NK-92 treated with Interleukin-12 subunit alpha and Interleukin-12 subunit beta, amount 100 ng/mL, for 24 hours (cell line): ENCODE results near the gene SLCO3A1.
"Not testable (repeated sequence)": the region's sequence is repeated elsewhere in the genome, so short reads cannot be mapped to it uniquely, and the experiment has no call there.

ENCODE experiments used
- DNase-seq: peaks from one replicate; lab custom pipeline; 2025; lab: John Stamatoyannopoulos, UW

Gene SLCO3A1

GRCh38 chr15:91940496-91941381 lies 87.2 kb downstream of the SLCO3A1 start:
- no peak for DNase-seq

GRCh38 chr15:91941871-91942658 lies 88.6 kb downstream of the SLCO3A1 start:
- no peak for DNase-seq

- peak; percentile 37 for DNase-seq
These were observed 89.3 kb downstream of the SLCO3A1 start for GRCh38 chr15:91942720-91943394.

DNA sequence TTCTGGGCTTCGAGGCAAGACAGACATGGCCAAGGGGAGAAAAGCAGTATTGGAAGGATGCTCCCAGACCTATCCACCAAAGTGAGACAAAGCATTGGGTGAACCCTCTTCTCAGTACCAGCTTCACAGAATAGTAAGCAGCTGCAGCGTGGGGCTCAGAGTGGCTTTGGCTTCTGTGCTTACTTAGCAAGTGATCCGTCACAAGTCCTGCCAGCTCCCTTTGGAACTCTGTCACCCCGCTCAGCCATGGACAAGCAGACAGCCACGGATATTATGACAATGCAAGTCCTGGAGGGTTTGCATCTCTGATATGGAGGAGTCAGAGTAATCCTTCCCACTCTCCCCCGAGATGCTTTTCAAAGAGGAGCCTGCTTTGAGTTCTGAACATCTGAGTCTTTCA lies 90.8 kb downstream of the SLCO3A1 start:
- no peak for DNase-seq

DNA sequence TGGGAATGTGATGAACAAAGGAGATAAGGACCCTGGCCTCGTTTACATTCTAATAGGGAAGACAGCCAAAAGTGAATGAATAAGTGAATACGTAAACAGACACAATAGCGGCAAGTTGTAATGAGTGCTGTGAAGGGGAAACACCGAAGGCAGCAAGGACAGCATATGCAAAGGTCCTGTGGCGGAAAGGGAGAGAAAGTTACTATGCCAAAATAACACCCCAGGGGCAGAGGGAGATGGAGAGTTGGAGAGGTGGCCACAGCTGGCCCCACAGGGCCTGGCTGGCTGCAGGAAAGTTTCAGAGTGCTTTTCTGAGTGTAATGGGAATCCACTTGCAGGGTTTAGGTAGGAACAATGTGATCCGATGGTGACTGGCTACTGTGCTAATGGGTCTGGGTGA lies 91.9 kb downstream of the SLCO3A1 start:
- DNase-seq: no peak

GRCh38 chr15:91946075-91946474 lies 92.6 kb downstream of the SLCO3A1 start:
- DNase-seq: no peak

- DNase-seq: no peak
These were observed 93.2 kb downstream of the SLCO3A1 start for GRCh38 chr15:91946581-91947292.

- DNase-seq: no peak
These were observed 93.8 kb downstream of the SLCO3A1 start for GRCh38 chr15:91947293-91947679.

GRCh38 chr15:91947683-91948608 lies 94.4 kb downstream of the SLCO3A1 start:
- no peak for DNase-seq

- no peak for DNase-seq
These were observed 95.9 kb downstream of the SLCO3A1 start for GRCh38 chr15:91949361-91949760.

DNA sequence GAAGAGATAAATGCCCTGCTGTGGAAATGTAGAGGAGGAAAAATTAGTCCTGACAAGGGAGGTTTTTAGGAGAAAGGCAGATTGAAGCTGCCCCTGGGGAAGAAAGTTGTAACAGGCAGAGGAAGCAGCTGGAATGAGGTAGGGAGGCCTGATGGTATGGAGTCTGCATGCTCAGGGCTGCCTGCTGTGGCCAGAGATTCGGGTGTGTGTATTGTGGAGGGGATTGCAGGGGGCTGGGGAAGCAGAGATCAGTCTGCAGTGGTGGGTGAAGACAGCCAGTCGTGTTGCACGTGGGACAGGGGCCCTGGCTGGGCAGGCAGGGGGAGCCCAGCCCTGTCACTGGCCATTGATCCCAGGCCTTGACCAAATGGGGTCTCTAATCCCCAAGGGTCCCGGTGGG lies 96.5 kb downstream of the SLCO3A1 start:
- no peak for DNase-seq

- DNase-seq: no peak
These were observed 97.3 kb downstream of the SLCO3A1 start for GRCh38 chr15:91950631-91951329.

GRCh38 chr15:91952216-91952615 lies 98.7 kb downstream of the SLCO3A1 start:
- DNase-seq: no peak

DNA sequence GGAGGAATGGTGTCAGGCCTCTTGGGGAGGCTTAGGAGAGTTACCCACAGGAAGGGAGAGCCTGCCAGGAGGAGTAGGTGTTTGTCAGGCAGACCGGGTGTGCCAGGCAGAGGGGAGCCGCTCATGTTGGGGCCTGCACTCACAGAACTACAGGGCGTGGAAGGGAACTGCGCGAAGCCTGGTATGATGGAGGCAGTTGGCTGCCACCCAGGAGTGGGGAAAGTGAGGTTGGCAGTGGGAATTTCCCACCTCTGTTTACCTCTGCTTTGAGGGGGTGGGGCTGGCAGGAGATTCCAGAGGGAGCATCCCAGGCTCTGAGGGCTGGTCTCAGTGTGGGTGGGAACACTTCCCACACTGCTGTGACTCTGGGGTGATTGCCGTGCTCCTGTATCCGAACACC lies 99.9 kb downstream of the SLCO3A1 start:
- DNase-seq: no peak

- DNase-seq: no peak
These were observed 100.8 kb downstream of the SLCO3A1 start for GRCh38 chr15:91954292-91954691.

DNA sequence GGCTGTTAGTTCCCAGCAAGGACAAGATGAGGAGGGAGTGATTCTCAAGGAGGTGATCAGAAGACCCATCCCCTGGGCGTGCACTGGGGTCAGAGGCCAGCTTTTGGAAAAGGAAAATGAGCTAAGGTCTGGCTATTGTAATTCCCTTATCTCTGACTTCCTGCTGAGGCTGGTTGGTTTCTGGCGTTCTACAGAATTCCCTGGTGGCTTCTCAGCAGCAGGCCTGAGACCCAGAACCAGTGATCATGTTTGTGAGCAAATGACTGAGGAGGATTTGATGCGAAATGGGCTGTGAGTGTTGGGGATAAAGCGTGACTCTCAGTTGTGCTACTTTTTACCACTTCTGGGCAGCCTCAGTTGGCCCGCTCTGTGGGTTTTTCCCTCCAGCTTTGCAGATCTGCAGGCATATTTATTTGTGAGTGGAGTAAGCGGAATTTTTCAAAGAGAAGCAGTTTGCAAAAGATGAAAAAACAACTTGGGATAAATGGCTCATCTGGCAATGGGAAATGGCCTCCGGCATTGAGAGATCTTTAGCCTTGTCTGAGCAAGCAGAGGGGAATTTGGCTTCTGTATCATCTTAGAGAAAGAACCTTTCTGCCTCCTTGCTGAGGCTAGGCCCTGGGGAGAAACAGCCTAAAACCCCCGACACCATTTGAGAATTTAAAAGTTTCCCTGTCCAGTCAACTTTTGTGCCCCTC lies 102.7 kb downstream of the SLCO3A1 start:
- DNase-seq: no peak

DNA sequence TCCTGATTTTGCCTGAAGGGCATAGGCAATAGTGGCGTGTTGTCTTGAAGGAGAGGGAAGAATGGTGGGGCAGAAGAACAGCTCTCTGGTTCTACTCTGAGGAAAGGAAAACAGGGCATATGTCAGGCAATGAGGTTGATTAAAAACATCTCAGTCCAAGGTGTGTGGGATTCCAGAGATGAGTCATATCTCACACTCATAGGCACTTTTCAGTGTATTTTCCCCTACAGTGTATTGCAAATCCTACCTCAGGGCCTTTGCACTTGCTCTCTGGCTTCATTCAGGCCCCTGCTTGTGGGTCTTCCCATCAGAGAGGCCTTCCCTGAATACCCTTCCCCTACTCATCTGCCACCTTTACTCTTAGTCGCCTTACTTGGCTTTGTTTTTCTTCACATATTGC lies 107.8 kb downstream of the SLCO3A1 start:
- no peak for DNase-seq

DNA sequence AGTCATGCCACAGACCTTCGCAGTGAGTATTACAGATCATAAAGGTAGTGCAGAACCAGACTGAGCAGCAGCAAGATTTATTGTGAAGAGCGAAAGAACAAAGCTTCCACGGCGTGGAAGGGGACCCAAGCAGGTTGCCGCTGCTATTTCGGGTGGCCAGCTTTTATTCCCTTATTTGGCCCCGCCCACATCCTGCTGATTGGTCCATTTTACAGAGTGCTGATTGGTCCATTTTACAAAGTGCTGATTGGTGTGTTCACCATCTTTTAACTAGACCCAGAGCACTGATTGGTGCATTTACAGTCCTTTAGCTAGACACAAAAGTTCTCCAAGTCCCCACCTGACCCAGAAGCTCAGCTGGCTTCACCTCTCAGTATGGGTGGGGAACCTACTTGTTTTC lies 110.2 kb downstream of the SLCO3A1 start:
- not testable (repeated sequence) for DNase-seq

DNA sequence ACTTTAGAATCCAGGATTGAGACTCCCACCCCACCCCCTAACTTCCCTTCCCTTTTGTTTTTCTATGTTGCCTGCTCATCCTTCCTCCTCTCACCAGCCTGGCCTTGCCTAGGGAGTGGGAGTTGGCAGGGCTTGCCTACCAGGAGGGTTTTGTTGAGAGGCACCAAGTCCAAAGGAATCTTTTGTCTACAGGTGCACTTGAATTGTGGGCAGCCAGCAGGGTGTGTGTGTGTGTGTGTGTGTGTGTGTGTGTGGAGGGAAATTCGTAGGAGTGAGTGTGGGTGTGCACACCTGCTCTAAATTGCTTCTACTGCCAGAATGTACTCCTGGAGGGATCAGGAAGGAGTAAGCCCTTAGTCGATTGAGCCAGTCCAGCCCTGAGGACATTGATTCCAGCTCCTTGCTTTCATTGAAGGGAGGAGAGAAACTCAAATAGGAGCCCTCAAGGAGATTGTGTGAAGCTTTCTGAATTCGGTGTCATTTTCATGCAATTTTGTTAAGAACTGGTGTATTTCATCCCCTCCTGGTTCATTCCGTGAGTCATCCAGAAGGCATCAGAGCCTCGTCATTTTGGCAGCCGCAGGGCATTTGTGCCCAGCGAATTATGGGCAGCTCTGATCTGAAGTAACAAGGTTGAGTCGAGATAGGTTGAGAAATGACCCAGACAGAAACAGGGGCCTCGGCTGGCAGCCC lies 112.1 kb downstream of the SLCO3A1 start:
- DNase-seq: no peak
